OCI-LY7 (cell line): ENCODE data around the gene CFAP100.

ENCODE experiments used
- EZH2phosphoT487 ChIP-seq: fragments of 200-600 bp; sonication (generic); IDR thresholded peaks from 2 replicates; pipeline ENCODE4 v1.6.1; 2018; ENCODE audit warnings: low read depth, borderline replicate concordance, mild to moderate bottlenecking, mixed run types, antibody characterized with exemption, low read length, moderate library complexity, mixed read lengths
- TF ChIP-seq, protein P1 (sequence below): fragments of 200-600 bp; sonication (generic); conservative IDR thresholded peaks from 2 replicates; pipeline ENCODE4 v1.5.1; 2014; ENCODE audit warnings: mild to moderate bottlenecking, antibody characterized with exemption, low read length, moderate library complexity, mixed read lengths

DNA sequence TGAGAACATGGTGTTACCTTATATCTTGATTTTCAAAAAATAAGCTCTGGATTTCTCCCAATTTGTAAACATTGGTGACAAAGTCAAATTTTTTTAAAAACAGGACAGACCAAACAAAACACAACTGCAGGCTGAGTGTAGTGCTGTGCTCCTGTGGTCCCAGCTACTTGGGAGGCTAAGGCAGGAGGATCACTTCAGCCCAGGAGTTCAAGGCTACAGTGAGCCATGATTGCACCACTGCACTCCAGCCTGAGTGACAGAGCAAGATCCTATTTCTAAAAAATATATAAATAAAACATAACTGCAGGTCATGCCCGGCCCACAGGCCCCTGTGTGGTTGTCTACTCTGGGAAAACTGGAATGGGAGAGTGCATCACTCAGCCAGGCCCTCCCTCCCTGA is 84.9 kb downstream of the CFAP100 start:
- TF ChIP-seq, protein P1, sequence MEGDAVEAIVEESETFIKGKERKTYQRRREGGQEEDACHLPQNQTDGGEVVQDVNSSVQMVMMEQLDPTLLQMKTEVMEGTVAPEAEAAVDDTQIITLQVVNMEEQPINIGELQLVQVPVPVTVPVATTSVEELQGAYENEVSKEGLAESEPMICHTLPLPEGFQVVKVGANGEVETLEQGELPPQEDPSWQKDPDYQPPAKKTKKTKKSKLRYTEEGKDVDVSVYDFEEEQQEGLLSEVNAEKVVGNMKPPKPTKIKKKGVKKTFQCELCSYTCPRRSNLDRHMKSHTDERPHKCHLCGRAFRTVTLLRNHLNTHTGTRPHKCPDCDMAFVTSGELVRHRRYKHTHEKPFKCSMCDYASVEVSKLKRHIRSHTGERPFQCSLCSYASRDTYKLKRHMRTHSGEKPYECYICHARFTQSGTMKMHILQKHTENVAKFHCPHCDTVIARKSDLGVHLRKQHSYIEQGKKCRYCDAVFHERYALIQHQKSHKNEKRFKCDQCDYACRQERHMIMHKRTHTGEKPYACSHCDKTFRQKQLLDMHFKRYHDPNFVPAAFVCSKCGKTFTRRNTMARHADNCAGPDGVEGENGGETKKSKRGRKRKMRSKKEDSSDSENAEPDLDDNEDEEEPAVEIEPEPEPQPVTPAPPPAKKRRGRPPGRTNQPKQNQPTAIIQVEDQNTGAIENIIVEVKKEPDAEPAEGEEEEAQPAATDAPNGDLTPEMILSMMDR, result no peak
- TF ChIP-seq EZH2phosphoT487, result no peak
